ENCODE results near the gene NAE1.

NAE1 gene

GRCh38 chr16:66830422-66831404, at the start of gene NAE1:
NAE1 (minus strand) TSS chr16:66830976; CDS start chr16:66830899, 77 bp downstream.
- in situ Hi-C loops (cut with MboI; ENCODE audit: low sequenced_read_pairs, unreplicated experiment): no loop called here
- DNase-seq (ENCODE audit: low spot score): peak; percentile 97
- peak; percentile 100 for TF ChIP-seq CTCF (IDR thresholded peaks at IDR 0.05; ENCODE audit: borderline replicate concordance, control extremely low read depth, extremely low read depth, insufficient read depth, missing control alignments)

GRCh38 chr16:66878067-66878466, 47.3 kb upstream of the NAE1 start:
- no peak for DNase-seq (ENCODE audit: low spot score)
- no peak for TF ChIP-seq CTCF (IDR thresholded peaks at IDR 0.05; ENCODE audit: borderline replicate concordance, control extremely low read depth, extremely low read depth, insufficient read depth, missing control alignments)
- in situ Hi-C loops (cut with MboI; ENCODE audit: low sequenced_read_pairs, unreplicated experiment): no loop called here

- in situ Hi-C loops (cut with MboI; ENCODE audit: low sequenced_read_pairs, unreplicated experiment): loop anchor here (25.0 kb wide), 1 partner anchor 462 kb away; no protein-coding TSS in a partner anchor
- DNase-seq (ENCODE audit: low spot score): no peak
- no peak for TF ChIP-seq CTCF (IDR thresholded peaks at IDR 0.05; ENCODE audit: borderline replicate concordance, control extremely low read depth, extremely low read depth, insufficient read depth, missing control alignments)
Measured at GRCh38 chr16:66874079-66874775, 43.5 kb upstream of the NAE1 start.

GRCh38 chr16:66873685-66874055, 42.9 kb upstream of the NAE1 start:
- DNase-seq (ENCODE audit: low spot score): no peak
- no peak for TF ChIP-seq CTCF (IDR thresholded peaks at IDR 0.05; ENCODE audit: borderline replicate concordance, control extremely low read depth, extremely low read depth, insufficient read depth, missing control alignments)
- in situ Hi-C loops (cut with MboI; ENCODE audit: low sequenced_read_pairs, unreplicated experiment): loop anchor here (25.0 kb wide), 1 partner anchor 461 kb away; no protein-coding TSS in a partner anchor

- DNase-seq (ENCODE audit: low spot score): peak; percentile 91
- peak; percentile 98 for TF ChIP-seq CTCF (IDR thresholded peaks at IDR 0.05; ENCODE audit: borderline replicate concordance, control extremely low read depth, extremely low read depth, insufficient read depth, missing control alignments)
- in situ Hi-C loops (cut with MboI; ENCODE audit: low sequenced_read_pairs, unreplicated experiment): loop anchor here (25.0 kb wide), 1 partner anchor 461 kb away; no protein-coding TSS in a partner anchor
Measured at GRCh38 chr16:66872943-66873684, 42.3 kb upstream of the NAE1 start.

GRCh38 chr16:66872559-66872942, 41.8 kb upstream of the NAE1 start:
- no peak for DNase-seq (ENCODE audit: low spot score)
- in situ Hi-C loops (cut with MboI; ENCODE audit: low sequenced_read_pairs, unreplicated experiment): loop anchor here (25.0 kb wide), 1 partner anchor 460 kb away; no protein-coding TSS in a partner anchor
- no peak for TF ChIP-seq CTCF (IDR thresholded peaks at IDR 0.05; ENCODE audit: borderline replicate concordance, control extremely low read depth, extremely low read depth, insufficient read depth, missing control alignments)
